Fibroblast of the aortic adventitia (primary cell): ENCODE results near the gene WNT8B. TPM values are rescaled to one million over a fixed set of nuclear protein-coding genes. Genes with fewer than 3 reads are reported as not detected.
A peak's percentile ranks its signal among the peaks of the same experiment; 100 is the strongest.

Experiments used
- DNase-seq: peaks from one replicate; pipeline ENCODE4 v3.0.0-alpha.2; 2010; ENCODE audit warnings: low read depth
- H3K4me3 ChIP-seq: 2 replicates; pipeline ENCODE4 v1.5.1; 2011; ENCODE audit warnings: low read depth, mild to moderate bottlenecking, control low read depth, low read length, moderate library complexity
- CTCF ChIP-seq: IDR thresholded peaks from 2 replicates; pipeline ENCODE4 v1.5.1; 2011; ENCODE audit warnings: mild to moderate bottlenecking, low read length, control low read depth, inconsistent platforms; ENCODE audit not compliant: insufficient read depth
- total RNA-seq: library from RNA; depleted of rRNA; stranded (reverse); fragments of >200 nt; gene quantifications from 2 replicates; pipeline ENCODE4 v1.2.3, GENCODE V29; 2012; ENCODE audit warnings: low replicate concordance

WNT8B gene
- total RNA-seq, 1 donor: not detected

DNA sequence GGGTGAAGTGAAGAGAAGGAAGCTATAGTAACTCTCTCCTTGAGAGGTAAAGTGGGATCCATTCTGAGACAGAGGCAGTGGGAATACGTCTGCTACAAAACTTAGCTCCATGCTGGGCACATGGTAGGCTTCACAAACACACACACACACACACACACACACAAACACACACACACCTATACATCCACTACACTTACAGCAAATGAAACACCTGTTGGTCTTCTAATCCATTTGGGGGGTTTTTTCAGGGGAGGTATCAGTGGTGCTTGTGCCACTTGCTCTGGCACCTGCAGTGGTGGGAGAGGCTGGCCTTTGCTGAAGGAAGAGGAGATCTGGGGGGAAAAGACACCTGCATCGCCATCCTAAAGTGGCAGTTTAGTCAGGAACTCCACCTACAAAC lies 42.4 kb downstream of the WNT8B start:
- no peak overlapping the region for H3K4me3 ChIP-seq
- DNase-seq: no peak
- no peak for TF ChIP-seq CTCF

GRCh38 chr10:100506596-100507356 lies 44.0 kb downstream of the WNT8B start:
- H3K4me3 ChIP-seq: no peak overlapping the region
- peak; percentile 49 for DNase-seq

DNA sequence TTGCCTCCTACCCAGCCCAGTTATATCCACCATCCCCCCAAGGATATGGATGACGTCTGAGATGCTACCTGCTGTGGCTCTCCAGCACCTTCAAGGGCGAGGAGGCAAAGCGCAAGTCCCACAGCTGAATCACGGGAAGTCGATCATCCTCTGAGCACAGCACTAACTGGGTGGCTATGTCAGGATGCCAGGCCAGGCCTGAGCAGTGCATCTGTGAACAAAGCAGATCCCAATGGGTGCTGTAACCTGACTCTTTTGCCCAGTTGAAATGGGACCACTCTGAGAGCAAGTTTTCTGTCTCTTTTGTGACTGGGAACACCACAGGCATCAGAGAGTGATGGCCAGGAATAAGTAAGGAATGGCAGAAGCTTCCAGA lies 44.5 kb downstream of the WNT8B start:
- no peak for TF ChIP-seq CTCF
- DNase-seq: no peak
- H3K4me3 ChIP-seq: no peak overlapping the region

More at GRCh38 chr10:100506596-100507356, 44.0 kb downstream of the WNT8B start:
- TF ChIP-seq CTCF: no peak

DNA sequence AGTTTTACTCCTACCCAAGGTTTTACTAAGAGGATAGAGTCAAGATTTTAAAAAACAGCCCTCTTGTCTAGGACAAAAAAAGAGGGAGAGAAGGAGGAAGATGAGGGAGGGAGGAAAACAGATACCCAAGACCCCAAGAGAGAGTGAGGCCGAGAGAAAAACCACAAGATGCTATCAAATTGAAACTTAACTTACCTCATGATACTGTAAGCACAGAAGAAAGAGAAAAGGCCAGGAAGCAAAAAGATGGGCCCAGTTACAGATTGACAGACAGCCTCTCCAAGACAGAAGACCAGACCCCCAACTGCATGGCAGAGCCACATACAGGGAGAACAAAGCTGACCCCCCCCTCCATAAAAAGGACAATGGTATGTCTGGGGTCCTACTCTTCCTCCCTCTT lies 45.5 kb downstream of the WNT8B start:
- no peak overlapping the region for H3K4me3 ChIP-seq
- no peak for TF ChIP-seq CTCF
- no peak for DNase-seq

DNA sequence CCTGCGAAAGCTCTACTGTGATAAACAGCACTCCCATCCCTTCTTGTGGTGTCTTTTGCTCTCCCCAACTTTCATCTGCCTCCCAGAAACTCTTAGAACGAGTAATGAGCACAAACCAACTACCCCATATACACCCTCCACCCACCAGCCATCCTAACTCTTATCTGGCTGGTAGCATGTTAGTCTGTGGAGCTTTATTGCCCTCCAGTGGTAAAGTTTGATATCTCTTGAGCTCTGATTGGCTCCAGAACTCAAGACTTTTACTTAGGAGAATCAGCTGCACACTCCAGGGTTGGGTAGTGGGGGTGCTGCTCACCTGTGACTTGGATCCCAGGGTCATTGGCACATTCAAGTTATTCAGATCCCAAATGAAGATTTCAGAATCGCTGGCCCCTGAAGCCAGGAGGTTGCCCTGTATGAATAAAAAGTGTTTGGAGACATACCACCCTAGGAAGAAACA lies 45.9 kb downstream of the WNT8B start:
- peak; percentile 70 for TF ChIP-seq CTCF
- peak; percentile 70 for DNase-seq

GRCh38 chr10:100509241-100509840 lies 46.5 kb downstream of the WNT8B start:
- TF ChIP-seq CTCF: no peak
- H3K4me3 ChIP-seq: no peak overlapping the region
- no peak for DNase-seq

More for the DNA sequence above, 45.9 kb downstream of the WNT8B start:
- no peak overlapping the region for H3K4me3 ChIP-seq
